HG03457 (cell line): Measurements from ENCODE around the gene LY6G6D.

Experiments
- ATAC-seq: cut with Tn5 transposase; IDR thresholded peaks from one replicate; pipeline ENCODE4 v1.9.1; 2021; ENCODE audit warnings: moderate number of reproducible peaks; ENCODE audit not compliant: unreplicated experiment

The LY6G6D gene

GRCh38 chr6:31717499-31718222, 2.5 kb downstream of the LY6G6D start:
- ATAC-seq = no peak

- no peak for ATAC-seq
These were observed 3.1 kb downstream of the LY6G6D start for GRCh38 chr6:31718265-31718664.

- ATAC-seq = no peak
These were observed 3.9 kb downstream of the LY6G6D start for GRCh38 chr6:31719001-31719400.

GRCh38 chr6:31720196-31720770, 5.1 kb downstream of the LY6G6D start:
- no peak for ATAC-seq

- no peak for ATAC-seq
These were observed 6.3 kb downstream of the LY6G6D start, which contains the start of gene LY6G6C for GRCh38 chr6:31721351-31722020. TSS of gene LY6G6C (minus strand) at chr6:31721746. CDS start at chr6:31721679, 67 bp downstream.

- no peak for ATAC-seq
These were observed 7.0 kb downstream of the LY6G6D start for GRCh38 chr6:31722173-31722572.

GRCh38 chr6:31723245-31723979, 8.3 kb downstream of the LY6G6D start, which contains the start of gene MPIG6B:
TSS of gene MPIG6B (plus strand) at chr6:31723373. CDS start at chr6:31723384, 11 bp downstream.
- no peak for ATAC-seq

- ATAC-seq = no peak
These were observed 9.0 kb downstream of the LY6G6D start for GRCh38 chr6:31723980-31724691.

GRCh38 chr6:31725502-31726350, 10.6 kb downstream of the LY6G6D start:
- ATAC-seq = no peak

- ATAC-seq = no peak
These were observed 12.0 kb downstream of the LY6G6D start for GRCh38 chr6:31727034-31727716.

- ATAC-seq = no peak
These were observed 12.8 kb downstream of the LY6G6D start for GRCh38 chr6:31727717-31728671.

- ATAC-seq = no peak
These were observed 13.8 kb downstream of the LY6G6D start, which contains the start of gene DDAH2 for GRCh38 chr6:31728767-31729514. TSS of gene DDAH2 (minus strand) at chr6:31729299. CDS start at chr6:31729161, 138 bp downstream.

- ATAC-seq = no peak
These were observed 14.4 kb downstream of the LY6G6D start for GRCh38 chr6:31729515-31729978.

- no peak for ATAC-seq
These were observed 15.0 kb downstream of the LY6G6D start for GRCh38 chr6:31729979-31730630.

GRCh38 chr6:31730631-31731086, 15.5 kb downstream of the LY6G6D start:
- ATAC-seq = no peak

- ATAC-seq = no peak
These were observed 16.9 kb downstream of the LY6G6D start for GRCh38 chr6:31732029-31732428.
